ENCODE measurements around the gene PPP1R9A.

Gene PPP1R9A

DNA sequence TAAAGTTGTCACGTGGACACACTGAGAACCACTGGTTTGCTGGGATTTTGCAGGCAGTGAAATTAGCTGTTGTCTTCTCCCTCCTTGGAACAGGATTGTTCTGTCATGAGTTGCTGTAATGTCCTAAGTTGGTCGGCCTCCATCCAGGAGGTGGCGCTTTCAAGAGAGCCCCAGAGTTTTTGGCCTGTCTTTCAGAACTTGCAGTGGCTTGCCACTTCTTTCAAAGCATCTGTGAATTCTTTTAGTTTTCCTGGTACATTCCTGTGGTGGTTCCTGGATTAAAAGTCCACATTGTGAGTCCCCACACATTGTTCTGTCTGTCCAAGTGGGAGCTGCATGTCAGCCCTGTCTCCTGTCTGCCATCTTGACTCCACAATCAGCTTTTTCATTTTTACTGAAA lies 283.1 kb downstream of the PPP1R9A start:
- in situ Hi-C loops (cut with MboI; ENCODE audit: low sequenced_read_pairs) = no loop called here

DNA sequence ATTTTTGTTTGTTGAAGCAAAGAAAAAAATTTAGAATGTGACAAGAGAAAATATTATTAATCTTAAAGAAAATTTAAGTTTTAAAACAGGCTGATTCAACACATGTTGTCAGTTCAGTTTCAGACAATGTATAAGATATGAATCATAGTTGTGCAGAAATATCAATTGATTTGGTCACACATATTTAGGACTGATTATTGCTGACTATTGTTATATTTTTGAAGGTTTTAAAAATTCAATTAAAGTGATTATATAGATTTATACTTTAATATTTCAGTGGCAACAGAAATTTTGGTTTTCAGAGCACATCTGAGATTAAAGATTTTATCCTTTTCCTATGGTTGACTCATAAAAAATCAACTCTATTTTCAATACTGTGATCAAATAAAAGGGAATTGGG lies 284.4 kb downstream of the PPP1R9A start:
- in situ Hi-C loops (cut with MboI; ENCODE audit: low sequenced_read_pairs) = no loop called here

DNA sequence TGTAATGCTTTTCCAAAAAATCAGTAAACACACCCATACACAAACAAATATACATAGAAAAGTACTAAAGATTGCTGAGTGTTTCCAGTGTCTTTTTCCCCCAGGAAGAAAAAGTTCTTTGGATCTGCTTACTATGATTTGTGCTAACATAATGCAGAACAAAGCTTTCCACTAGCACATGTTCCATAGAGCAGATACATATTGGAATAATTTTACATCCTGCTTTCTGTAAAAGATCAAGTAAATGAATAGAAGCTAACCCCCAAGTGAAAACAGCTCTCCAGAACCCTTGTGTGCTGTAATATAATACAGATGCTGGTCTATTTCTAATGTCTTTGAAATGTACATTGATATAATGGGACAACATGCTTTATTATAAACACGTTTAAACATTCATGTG lies 291.5 kb downstream of the PPP1R9A start:
- in situ Hi-C loops (cut with MboI; ENCODE audit: low sequenced_read_pairs) = no loop called here

DNA sequence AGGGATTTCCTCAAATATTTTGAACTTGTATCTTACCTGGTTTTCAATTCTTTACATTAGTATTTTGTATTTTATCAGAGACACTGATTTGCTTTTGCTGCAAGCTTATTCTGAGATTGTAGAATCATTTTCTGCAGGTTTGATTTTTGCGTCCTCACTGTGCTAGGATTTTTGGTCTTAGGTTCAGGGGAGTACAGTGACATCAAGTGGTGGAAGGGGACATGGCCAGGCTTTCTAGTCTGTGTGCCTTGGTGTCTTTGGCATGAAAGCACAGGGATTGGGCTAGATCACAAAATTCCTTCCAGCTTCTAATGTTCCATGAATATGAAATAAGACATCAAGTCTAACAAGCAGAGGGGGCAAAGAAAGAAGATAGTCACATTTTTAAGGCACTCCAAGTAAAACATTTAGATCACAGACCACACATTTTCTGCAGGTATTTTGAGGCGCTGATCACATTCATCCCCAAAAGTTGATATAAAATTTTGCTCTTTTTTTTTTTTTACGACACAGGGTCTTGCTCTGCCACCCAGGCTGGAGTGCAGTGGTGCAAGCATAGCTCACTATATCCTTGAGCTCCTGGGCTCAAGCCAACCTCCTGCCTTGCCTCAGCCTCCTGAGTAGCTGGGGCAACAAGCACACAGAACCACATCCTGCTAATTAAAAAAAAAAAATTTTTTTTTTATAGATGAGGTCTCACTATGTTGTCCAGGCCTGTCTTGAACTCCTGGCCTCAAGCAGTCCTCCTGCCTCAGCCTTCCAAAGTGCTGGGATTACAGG lies 292.6 kb downstream of the PPP1R9A start:
- in situ Hi-C loops (cut with MboI; ENCODE audit: low sequenced_read_pairs) = no loop called here

DNA sequence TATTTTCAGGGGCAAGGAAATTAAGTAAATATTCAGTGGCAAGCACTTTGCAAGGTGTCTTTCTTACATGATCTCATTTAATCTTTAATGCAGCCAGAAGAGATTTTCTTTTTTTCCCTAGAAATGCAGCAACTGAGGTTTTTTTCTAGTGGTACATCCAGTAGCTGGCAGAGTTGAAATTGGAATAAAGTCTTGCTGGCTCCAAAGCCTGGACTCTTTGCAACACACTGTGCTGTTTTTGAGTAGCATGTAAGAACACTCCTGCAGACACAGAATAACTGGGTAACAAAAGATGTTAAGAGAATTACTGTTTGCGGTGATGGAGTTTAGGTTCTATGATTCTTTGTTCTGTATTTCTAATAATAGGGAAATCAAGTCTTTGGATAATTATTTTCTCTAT lies 293.3 kb downstream of the PPP1R9A start:
- in situ Hi-C loops (cut with MboI; ENCODE audit: low sequenced_read_pairs) = no loop called here

DNA sequence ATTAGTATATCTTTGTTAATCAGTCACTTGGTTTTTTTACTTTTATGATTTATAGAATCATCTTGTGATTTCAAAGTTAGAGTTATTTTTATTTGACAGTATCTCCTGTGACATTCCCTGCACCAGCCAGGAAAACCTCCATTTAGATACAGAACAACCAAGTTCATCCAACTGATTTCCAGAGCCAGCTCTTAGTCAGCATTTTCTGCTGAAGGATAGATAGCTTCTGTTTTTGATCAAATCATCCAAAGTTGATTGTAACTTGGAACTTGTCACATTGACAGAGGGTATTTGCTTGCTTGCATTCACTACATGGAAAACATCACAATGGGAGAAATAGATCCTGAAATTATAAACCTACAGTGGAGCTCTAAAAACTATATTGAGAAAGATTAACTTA lies 294.3 kb downstream of the PPP1R9A start:
- in situ Hi-C loops (cut with MboI; ENCODE audit: low sequenced_read_pairs) = no loop called here

DNA sequence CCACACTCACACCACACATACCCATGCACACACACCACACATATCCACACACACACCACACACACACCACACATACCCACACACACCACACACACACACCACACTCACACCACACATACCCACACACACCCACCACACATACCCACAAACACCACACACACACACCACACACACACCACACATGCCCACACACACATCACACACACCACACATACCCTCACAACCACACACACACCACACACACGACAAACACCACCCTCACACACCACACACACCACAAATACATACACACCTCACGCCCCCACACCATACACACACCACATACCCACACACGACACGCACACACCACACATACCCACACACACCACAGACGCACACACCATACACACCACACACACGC lies 297.2 kb downstream of the PPP1R9A start:
- in situ Hi-C loops (cut with MboI; ENCODE audit: low sequenced_read_pairs) = no loop called here

DNA sequence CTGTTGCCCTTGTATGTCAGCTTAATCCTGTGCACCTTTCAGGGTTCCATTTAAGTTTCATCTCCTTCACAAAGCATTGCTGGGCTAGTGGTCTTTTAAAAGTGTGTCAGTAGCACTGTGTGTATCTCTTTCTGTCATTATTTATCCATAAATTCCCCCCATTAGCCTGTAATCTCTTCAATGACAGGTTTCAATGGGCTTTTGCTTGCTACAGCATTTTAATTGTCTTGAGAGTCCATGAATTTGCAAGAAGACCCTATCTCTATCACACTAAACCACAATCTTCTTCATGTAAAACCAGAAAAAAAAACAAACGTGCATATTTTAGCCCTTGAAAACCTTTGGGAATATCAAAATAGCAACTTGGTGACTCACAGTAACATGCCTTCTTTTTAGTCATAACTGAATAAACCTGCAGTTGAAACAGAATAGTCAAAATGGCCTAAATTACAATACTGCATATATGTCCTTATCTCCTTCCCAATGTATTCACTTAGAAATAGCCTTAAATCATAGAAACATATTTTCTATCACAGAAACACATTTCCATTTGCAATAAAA lies 298.4 kb downstream of the PPP1R9A start:
- in situ Hi-C loops (cut with MboI; ENCODE audit: low sequenced_read_pairs) = no loop called here

DNA sequence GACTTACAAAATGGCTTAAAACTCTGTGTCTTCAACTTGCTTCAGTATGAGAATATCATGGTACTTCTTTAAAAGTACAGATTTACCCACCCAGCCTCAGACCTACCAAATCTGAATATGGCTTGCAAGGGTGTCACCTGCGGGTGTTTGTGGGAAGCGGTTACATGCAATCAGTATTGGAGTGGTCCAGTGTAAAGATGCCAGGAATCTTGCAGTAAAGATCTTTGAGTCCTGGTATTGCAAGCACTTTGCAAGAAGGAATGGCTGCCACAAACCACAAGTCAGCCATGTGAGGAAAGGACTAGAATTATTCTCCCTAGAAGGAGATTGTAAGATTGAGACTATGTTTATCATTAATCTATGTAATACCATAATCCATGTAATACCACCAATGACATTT lies 301.9 kb downstream of the PPP1R9A start:
- in situ Hi-C loops (cut with MboI; ENCODE audit: low sequenced_read_pairs) = no loop called here

DNA sequence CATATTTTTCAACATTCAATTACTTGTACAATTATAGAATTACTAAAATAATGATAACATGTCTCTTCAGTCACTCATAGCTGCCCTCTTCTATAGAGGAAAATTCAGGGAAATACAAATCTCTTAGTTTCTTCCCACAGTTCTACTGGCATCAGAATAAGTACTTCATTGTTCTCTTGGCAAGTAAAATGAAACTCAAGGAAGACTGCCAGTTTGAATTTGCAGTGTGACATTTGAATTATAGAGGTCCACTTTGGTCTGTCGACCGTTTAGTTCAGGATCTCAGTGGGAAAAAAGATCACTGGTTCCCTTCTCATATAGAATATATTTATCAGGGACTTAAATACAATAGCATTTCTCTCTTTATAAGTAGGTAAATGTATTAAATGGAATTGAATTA lies 302.4 kb downstream of the PPP1R9A start:
- in situ Hi-C loops (cut with MboI; ENCODE audit: low sequenced_read_pairs) = no loop called here

DNA sequence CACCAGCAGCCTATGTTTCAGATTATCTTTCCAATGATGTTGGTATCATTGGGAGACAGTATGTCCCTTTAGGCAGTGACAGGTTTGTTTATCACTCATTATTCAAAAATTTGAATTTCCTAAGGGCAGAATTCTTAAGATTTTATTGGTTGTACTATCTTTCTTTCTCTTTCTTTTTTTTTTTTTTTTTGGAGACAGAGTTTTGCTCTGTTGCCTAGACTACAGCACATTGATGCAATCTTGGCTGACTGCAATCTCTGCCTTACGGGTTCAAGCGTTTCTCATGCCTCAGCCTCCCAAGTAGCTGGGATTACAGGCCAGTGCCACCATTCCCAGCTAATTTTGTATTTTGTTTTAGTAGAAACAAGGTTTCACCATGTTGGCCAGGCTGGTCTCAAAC lies 305.8 kb downstream of the PPP1R9A start:
- in situ Hi-C loops (cut with MboI; ENCODE audit: low sequenced_read_pairs) = no loop called here

DNA sequence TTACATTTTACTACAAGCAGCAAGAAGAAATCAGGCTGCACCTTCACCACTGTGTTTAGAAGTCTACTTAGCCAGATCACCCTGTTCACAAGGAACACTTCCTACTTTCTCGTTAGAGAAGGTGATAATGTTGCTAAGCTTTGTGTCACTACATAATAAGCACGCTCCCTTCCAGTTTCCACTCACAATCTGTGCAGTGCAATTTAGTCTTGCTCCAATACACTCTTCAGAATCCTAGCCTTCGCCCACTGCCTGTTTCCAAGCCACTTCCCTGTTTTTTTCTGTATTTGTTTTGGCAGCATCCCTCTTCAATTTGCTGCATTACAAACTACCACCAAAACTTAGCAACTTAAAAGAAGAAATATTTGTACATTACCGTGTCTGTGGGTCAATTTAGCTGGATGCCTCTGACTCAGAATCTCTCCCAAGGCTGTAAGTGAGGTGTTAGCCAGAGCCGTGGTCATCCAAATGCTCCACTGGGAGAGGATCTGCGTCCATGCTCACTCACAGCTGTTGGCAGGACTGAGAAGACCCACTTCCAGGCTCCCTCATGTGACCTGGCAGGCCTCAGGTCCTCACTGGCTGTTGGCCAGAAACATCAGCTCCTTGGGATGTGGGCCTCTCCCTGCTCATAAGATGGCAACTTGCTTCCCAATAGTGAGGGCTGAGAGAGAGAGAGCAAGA lies 306.6 kb downstream of the PPP1R9A start:
- in situ Hi-C loops (cut with MboI; ENCODE audit: low sequenced_read_pairs) = no loop called here

DNA sequence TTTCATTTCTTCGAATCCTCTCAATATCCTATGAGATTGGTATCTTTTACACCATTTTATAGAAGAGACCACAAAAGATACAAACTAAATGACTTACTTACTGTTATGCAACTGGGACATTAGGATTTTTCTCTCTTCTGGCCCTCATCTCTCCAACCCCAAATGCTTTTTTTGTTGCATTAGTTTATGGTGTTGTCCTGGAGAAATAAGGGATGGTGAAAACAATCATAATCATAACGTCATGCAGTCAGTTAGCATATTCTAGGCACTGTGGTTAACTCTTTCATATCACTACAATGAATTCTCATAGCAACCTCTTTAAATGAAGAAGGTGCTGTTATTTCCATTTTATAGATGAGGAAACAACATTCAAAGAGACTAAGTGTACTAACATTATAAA lies 312.3 kb downstream of the PPP1R9A start:
- in situ Hi-C loops (cut with MboI; ENCODE audit: low sequenced_read_pairs) = no loop called here

DNA sequence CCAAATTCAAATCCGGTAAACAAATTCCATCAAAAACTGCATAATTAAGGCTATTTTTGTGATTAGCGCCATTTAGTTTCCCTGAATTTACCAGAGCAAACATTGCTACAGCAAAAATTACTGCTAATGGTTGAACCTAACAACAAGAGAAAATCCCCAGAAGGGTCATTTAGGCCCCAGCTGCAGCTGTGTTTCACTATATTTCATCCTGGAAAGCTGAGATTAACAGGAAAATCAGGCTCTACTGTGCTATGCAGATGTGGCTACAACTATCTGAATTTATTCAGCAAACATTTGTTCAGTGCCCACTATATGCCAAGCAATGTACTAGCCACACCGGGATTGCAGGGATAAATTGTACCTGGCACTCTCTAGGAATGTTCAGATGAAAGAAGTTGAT lies 312.9 kb downstream of the PPP1R9A start:
- in situ Hi-C loops (cut with MboI; ENCODE audit: low sequenced_read_pairs) = no loop called here

DNA sequence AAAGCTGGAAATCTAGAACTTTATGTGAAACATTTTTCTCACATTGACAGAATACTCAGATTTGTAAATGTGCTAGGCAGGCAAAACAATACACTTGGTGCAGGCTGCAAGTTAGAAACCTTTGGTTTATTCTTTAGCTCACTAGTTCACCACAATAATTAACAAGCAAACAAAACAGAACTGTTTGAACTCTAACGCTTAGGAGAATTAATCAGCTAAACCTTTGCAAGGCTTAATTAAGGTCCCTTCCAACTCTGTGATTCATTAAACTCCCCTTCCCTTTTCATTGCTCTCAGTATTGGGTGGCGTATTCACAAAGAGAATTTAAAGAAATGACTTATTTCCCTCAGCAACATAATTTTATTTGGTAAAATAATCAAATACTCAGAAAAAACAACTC lies 317.9 kb downstream of the PPP1R9A start:
- in situ Hi-C loops (cut with MboI; ENCODE audit: low sequenced_read_pairs) = no loop called here

DNA sequence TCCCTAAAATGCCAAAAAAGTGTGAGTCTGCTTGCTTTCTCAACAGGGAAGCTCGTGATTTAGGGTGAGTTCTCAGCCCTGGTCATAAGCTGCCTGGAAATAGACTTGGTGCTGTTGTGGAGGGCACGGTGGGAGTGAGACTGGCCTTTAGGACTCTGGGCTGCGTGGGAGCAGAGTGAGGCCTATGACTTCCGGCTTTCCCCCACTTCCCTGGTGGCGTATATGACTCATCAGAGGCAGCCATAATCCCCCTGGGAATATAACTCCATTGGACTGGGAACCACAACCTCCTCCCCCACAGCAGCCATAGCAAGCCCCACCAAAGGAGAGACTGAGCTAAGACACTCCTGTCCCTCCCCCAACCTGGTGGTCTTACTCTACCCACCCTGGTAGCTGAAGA lies 321.9 kb downstream of the PPP1R9A start:
- in situ Hi-C loops (cut with MboI; ENCODE audit: low sequenced_read_pairs) = no loop called here

DNA sequence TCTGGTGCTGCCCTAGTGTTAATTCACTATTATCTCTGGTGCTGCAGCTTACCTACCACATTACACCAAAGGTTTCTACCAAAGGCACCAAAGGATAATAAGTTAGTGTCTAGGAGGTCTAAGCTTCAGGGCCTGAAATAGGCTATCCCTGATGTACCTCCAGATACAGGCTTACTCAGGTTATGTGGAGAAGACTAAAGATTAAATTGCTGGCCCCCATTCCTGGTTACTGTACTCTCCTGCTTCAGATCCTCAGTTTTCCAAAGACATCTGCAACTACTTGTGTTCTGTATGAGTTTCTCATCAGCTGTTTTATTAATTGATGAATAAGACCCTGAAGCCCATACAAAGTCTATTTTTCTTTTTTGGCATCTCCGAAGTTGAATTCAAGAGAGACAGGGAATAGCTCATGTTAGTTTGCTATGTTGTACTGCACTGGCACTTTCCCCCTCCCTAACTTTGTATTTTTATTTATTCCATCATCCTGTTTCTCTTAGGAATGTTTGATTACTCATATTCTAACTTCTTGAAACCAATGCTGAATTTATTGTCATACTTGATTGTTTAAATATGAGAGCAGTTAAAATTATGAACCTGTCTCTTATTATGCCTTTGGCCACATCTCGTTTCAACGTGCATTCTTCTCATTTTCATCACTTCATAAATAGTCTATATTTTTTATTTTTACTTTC lies 331.0 kb downstream of the PPP1R9A start:
- in situ Hi-C loops (cut with MboI; ENCODE audit: low sequenced_read_pairs) = no loop called here

DNA sequence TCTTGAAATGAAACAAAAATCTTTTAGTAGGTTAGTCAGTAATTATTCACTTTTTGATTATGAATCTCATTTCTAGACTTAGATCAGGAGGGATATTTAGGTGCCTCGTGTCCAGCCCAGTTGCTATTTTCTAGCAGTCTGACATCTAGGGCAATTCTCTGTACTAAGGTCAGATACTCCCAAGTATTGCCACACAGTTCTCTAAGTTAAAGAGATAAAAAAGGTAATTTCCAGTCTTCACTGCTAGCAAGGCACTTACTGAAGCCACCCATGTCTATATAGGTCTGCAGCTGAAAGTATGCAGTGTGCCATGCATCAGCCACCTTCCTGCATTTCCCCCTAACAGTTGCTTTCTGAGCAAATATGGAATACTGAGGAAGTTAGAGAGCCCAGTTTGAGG lies 333.5 kb downstream of the PPP1R9A start:
- in situ Hi-C loops (cut with MboI; ENCODE audit: low sequenced_read_pairs) = no loop called here

DNA sequence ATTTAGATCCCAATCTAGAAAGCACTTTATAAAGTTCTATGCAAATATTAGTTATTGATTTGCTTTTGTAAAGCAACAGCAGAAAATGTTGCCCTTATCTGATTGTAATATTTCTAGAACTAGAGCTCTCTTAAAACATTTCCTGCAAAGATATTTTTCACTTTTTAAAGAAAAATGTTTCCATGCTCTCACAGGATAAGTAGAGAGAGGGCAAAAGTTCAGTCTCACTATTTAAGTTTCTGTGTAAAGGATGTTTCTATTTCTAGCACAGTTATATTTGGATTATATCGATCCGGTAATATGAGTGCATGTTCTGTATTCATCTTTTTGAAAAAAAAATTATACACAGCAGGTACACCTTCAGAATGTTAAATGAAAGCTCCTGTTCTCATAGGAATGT lies 334.9 kb downstream of the PPP1R9A start:
- in situ Hi-C loops (cut with MboI; ENCODE audit: low sequenced_read_pairs) = no loop called here

DNA sequence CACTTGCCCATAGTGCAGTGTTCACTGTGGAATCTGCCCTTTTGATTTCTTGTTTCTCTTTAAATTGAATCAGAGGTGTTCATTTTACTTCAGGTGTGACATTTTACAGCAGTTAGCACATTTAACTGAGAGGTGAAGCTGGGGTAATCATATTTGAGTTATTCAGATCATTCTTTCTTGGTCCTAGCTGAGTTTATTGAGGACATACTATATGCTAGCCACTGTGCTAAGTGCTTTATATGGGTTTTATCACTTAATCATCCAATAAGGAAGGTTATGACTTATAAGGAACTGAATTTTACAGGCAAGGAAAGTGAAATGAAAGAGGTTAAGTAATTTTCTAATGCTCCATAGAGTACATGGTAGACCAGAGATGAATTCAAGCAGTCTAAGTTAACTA lies 337.2 kb downstream of the PPP1R9A start:
- in situ Hi-C loops (cut with MboI; ENCODE audit: low sequenced_read_pairs) = no loop called here

DNA sequence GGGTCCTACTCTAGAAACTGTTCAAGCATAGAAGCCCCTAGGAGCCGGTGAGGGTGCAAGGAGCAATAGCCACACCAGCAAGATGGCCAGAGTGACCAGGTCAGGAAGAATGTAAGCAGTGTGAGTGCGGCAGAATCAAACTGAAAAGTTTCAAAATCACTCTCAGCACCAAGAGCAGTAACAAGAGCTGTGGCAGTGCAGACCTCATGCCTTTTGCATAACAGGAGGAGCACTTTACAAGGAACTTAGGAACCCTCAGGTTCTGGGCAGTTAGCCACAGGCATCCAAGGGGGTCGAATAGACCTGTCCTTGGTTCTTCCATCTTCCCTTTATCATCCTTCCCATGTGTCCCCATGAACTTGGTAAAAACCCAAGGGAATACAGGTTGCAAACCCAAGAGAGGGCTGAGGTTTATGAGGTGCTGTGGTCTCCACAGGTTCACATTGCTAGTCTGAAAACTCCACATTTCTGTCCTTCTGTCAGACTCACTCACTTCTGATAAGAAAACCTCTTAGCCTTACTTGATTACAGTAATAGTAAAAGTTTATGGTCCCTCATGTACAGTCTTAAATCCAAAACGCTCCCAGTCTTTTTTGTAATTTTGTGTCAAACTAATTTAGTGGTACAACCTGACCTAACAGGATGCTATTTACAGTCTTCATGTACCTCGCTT lies 338.6 kb downstream of the PPP1R9A start:
- in situ Hi-C loops (cut with MboI; ENCODE audit: low sequenced_read_pairs) = no loop called here

Measured in HL-60/S4 treated with phorbol 12-myristate 13-acetate at 8.2 ng/mL for 4 days and 3 days (cell line).